Natural killer cell (primary cell): Measurements from ENCODE around the gene PPM1D. TPM values are rescaled to one million over a fixed set of nuclear protein-coding genes. Genes with fewer than 3 reads are reported as not detected.
A peak's percentile ranks its signal among the peaks of the same experiment; 100 is the strongest.
"Not testable (repeated sequence)": the region's sequence is repeated elsewhere in the genome, so short reads cannot be mapped to it uniquely, and the experiment has no call there.

Experiments
- ATAC-seq, 3 donors: fragments of 150-1000 bp in 2 of 3; fragments of 200-7000 bp in 1 of 3; cut with Tn5 transposase; 1 replicate in 1 of 3; 2 replicates in 2 of 3; pipeline ENCODE4 v1.10.0; 2021; ENCODE audit warnings: mild to moderate bottlenecking in 2 of 3, moderate library complexity in 2 of 3
- DNase-seq, 2 donors: peaks; one replicate each; pipeline versions ENCODE4 v3.0.0 to v3.0.0-alpha.2; 2013 to 2021; ENCODE audit warnings: mixed read lengths in 1 of 2
- H3K27ac ChIP-seq: one replicate; pipeline ENCODE4 v1.5.1; 2013; ENCODE audit warnings: mild to moderate bottlenecking, low read length
- H3K27me3 ChIP-seq: one replicate; pipeline ENCODE4 v1.6.1; 2013; ENCODE audit warnings: low read length; ENCODE audit not compliant: control insufficient read depth, insufficient read depth
- H3K36me3 ChIP-seq: one replicate; pipeline ENCODE4 v1.6.1; 2013; ENCODE audit warnings: low read length; ENCODE audit not compliant: control insufficient read depth, insufficient read depth
- H3K4me1 ChIP-seq: one replicate; pipeline ENCODE4 v1.6.1; 2013; ENCODE audit warnings: low read length; ENCODE audit not compliant: control insufficient read depth, insufficient read depth
- H3K4me3 ChIP-seq: one replicate; pipeline ENCODE4 v1.5.1; 2013; ENCODE audit warnings: low read length
- H3K9me3 ChIP-seq: one replicate; pipeline ENCODE4 v1.6.1; 2013; ENCODE audit warnings: low read length; ENCODE audit not compliant: control insufficient read depth, insufficient read depth
- H3K27ac Mint-ChIP-seq, 2 donors: one replicate each; pipeline ENCODE4 v1.8.0; 2022; ENCODE audit warnings: mild to moderate bottlenecking in 2 of 2, mixed read lengths in 2 of 2, moderate library complexity in 1 of 2
- H3K27me3 Mint-ChIP-seq, 2 donors: one replicate each; pipeline ENCODE4 v1.8.0; 2022; ENCODE audit warnings: low read depth in 2 of 2, mixed read lengths in 2 of 2
- H3K36me3 Mint-ChIP-seq: one replicate; pipeline ENCODE4 v1.8.0; 2022; ENCODE audit warnings: mixed read lengths
- H3K4me1 Mint-ChIP-seq, 2 donors: one replicate each; pipeline ENCODE4 v1.8.0; 2022; ENCODE audit warnings: mixed read lengths in 2 of 2
- H3K4me3 Mint-ChIP-seq: one replicate; pipeline ENCODE4 v1.8.0; 2022; ENCODE audit warnings: mild to moderate bottlenecking, moderate library complexity, mixed read lengths
- H3K9me3 Mint-ChIP-seq, 2 donors: one replicate each; pipeline ENCODE4 v1.8.0; 2022; ENCODE audit warnings: mixed read lengths in 2 of 2
- CTCF ChIP-seq: fragments of 200-600 bp; IDR thresholded peaks from one replicate; pipeline ENCODE4 v1.8.0; 2022; ENCODE audit warnings: antibody characterized with exemption
- WGBS: methylation state at CpG from one replicate; pipeline ENCODE4 v1.1.7; 2013; ENCODE audit warnings: missing lambda C conversion rate; ENCODE audit not compliant: insufficient coverage; 5-methylcytosine and 5-hydroxymethylcytosine counted together
- intact Hi-C: fragments of 100-400 bp; cut with micrococcal nuclease; formaldehyde crosslinking; loops from one replicate; pipeline ENCODE4 v1.14.2; 2022
- total RNA-seq, 4 donors: library from RNA; stranded (reverse); fragments of 120-200 nt in 1 of 4; gene quantifications; one replicate each; pipeline versions ENCODE4 v1.2.3 to v1.2.4, GENCODE V29; 2013 to 2022

PPM1D gene
- total RNA-seq, 3 donors from 2014 or later (not counting 1 experiment from before 2014, with no cell fraction given) = 22.8 to 31.6 (median 27.9) TPM

- Histone ChIP-seq H3K27me3 (no peaks in the 10 kb centered on the region), H3K9me3 (no peaks in the 10 kb centered on the region), H3K4me3 (no peak overlapping the region), H3K36me3 (no peaks in the 10 kb centered on the region), H3K27ac (no peak overlapping the region), H3K4me1 (peaks cover 2% of the 10 kb centered on the region)
- intact Hi-C loops = no loop called here
- no peak overlapping the region for H3K27ac Mint-ChIP-seq
- TF ChIP-seq CTCF = no peak
- 100% methylated on average over 1 of the region's 2 CpGs for WGBS
- no peak for ATAC-seq
- peaks cover 0 to 2% of the 10 kb centered on the region in 2 donors for H3K9me3 Mint-ChIP-seq
- no peak for DNase-seq
- no peaks in the 10 kb centered on the region for H3K36me3 Mint-ChIP-seq
- no peaks in the 10 kb centered on the region for H3K4me1 Mint-ChIP-seq
- no peak overlapping the region for H3K4me3 Mint-ChIP-seq
- H3K27me3 Mint-ChIP-seq = peaks cover 0 to 2% of the 10 kb centered on the region in 2 donors
These were observed 71.5 kb downstream of the PPM1D start for GRCh38 chr17:60671482-60671881.

- H3K4me3 Mint-ChIP-seq, H3K36me3 ChIP-seq, ATAC-seq, H3K9me3 ChIP-seq, H3K27ac ChIP-seq, H3K9me3 Mint-ChIP-seq, H3K4me3 ChIP-seq, H3K27ac Mint-ChIP-seq, H3K27me3 ChIP-seq, H3K27me3 Mint-ChIP-seq, H3K36me3 Mint-ChIP-seq, intact Hi-C loops, DNase-seq: not testable (repeated sequence)
- WGBS = 94% methylated on average over 7 of the region's 7 CpGs
- peaks cover 20 to 31% of the 10 kb centered on the region in 2 donors for H3K4me1 Mint-ChIP-seq
- peaks cover 10% of the 10 kb centered on the region for H3K4me1 ChIP-seq
These were observed 74.6 kb downstream of the PPM1D start for GRCh38 chr17:60674637-60675036.

GRCh38 chr17:60675997-60676396 is 76.0 kb downstream of the PPM1D start:
- no peaks in the 10 kb centered on the region for H3K36me3 Mint-ChIP-seq
- Histone ChIP-seq H3K9me3 (no peaks in the 10 kb centered on the region), H3K27me3 (no peaks in the 10 kb centered on the region), H3K27ac (no peak overlapping the region), H3K4me3 (no peak overlapping the region), H3K36me3 (no peaks in the 10 kb centered on the region), H3K4me1 (peaks cover 10% of the 10 kb centered on the region)
- H3K4me1 Mint-ChIP-seq = peaks cover 20 to 31% of the 10 kb centered on the region in 2 donors
- no peak for DNase-seq
- peak overlapping the region in 1 of 2 donors; percentile 21 for H3K27ac Mint-ChIP-seq
- no peaks in the 10 kb centered on the region for H3K27me3 Mint-ChIP-seq
- peak overlapping the region; percentile 70 for H3K4me3 Mint-ChIP-seq
- intact Hi-C loops = loop anchor here (2.0 kb wide), 1 partner anchor 75 kb away; the partner anchor contains the start of gene PPM1D
- TF ChIP-seq CTCF = no peak
- peaks cover 0 to 2% of the 10 kb centered on the region in 2 donors for H3K9me3 Mint-ChIP-seq
- ATAC-seq = no peak
- 94% methylated on average over 5 of the region's 6 CpGs for whole genome bisulfite sequencing

GRCh38 chr17:60676758-60677307 is 76.8 kb downstream of the PPM1D start:
- Mint-ChIP-seq H3K27me3 (no peaks in the 10 kb centered on the region), H3K27ac (peak overlapping the region; percentile 97 to 100), H3K4me1 (peaks cover 20 to 31% of the 10 kb centered on the region in 2 donors), H3K36me3 (no peaks in the 10 kb centered on the region), H3K9me3 (peaks cover 0 to 2% of the 10 kb centered on the region in 2 donors), H3K4me3 (peak overlapping the region; percentile 96)
- H3K4me1 ChIP-seq = peaks cover 10% of the 10 kb centered on the region
- peak overlapping the region; percentile 83 for H3K27ac ChIP-seq
- H3K27me3 ChIP-seq = no peaks in the 10 kb centered on the region
- DNase-seq = no peak
- no peak for ATAC-seq
- no peaks in the 10 kb centered on the region for H3K9me3 ChIP-seq
- 41% methylated on average over 12 of the region's 17 CpGs for WGBS
- intact Hi-C loops = loop anchor here (1.0 to 2.0 kb wide), 2 partner anchors 76 to 152 kb away; partner anchors contain the start of gene PPM1D
- peak overlapping the region; percentile 92 for H3K4me3 ChIP-seq
- H3K36me3 ChIP-seq = no peaks in the 10 kb centered on the region
- TF ChIP-seq CTCF = no peak
